GM18868 (cell line): ENCODE results near the gene AKR1A1.
"Not testable (repeated sequence)": the region's sequence is repeated elsewhere in the genome, so short reads cannot be mapped to it uniquely, and the experiment has no call there.

Experiments used
- ATAC-seq: cut with Tn5 transposase; IDR thresholded peaks from one replicate; pipeline ENCODE4 v1.9.1; 2021; ENCODE audit warnings: mild to moderate bottlenecking, moderate library complexity; ENCODE audit not compliant: unreplicated experiment

AKR1A1 gene

GRCh38 chr1:45550401-45551351, at the start of gene AKR1A1:
TSS of gene AKR1A1 (plus strand) at chr1:45550826. CDS start at chr1:45561795, 10,969 bp downstream.
- peak; percentile 83 for ATAC-seq

- no peak for ATAC-seq
These were observed 49.1 kb upstream of the AKR1A1 start for GRCh38 chr1:45501505-45501859.

- no peak for ATAC-seq
These were observed 46.9 kb upstream of the AKR1A1 start for GRCh38 chr1:45503462-45504360.

GRCh38 chr1:45507195-45507594, 43.4 kb upstream of the AKR1A1 start:
- no peak for ATAC-seq

- ATAC-seq, result no peak
These were observed 42.7 kb upstream of the AKR1A1 start for GRCh38 chr1:45507893-45508292.

- ATAC-seq, result no peak
These were observed 42.1 kb upstream of the AKR1A1 start for GRCh38 chr1:45508295-45509151.

- ATAC-seq, result no peak
These were observed 40.3 kb upstream of the AKR1A1 start for GRCh38 chr1:45510036-45510971.

GRCh38 chr1:45510972-45511527, 39.6 kb upstream of the AKR1A1 start:
- no peak for ATAC-seq

GRCh38 chr1:45512641-45513054, 38.0 kb upstream of the AKR1A1 start:
- no peak for ATAC-seq

GRCh38 chr1:45513532-45514260, 36.9 kb upstream of the AKR1A1 start:
- not testable (repeated sequence) for ATAC-seq

- no peak for ATAC-seq
These were observed 34.6 kb upstream of the AKR1A1 start for GRCh38 chr1:45516036-45516435.

GRCh38 chr1:45516465-45516864, 34.2 kb upstream of the AKR1A1 start:
- no peak for ATAC-seq

- ATAC-seq, result not testable (repeated sequence)
These were observed 32.3 kb upstream of the AKR1A1 start for GRCh38 chr1:45518366-45518765.

- ATAC-seq, result no peak
These were observed 31.7 kb upstream of the AKR1A1 start for GRCh38 chr1:45518910-45519309.

GRCh38 chr1:45519774-45520173, 30.9 kb upstream of the AKR1A1 start:
- not testable (repeated sequence) for ATAC-seq

- peak; percentile 76 for ATAC-seq
These were observed 29.0 kb upstream of the AKR1A1 start, which contains the start of gene PRDX1 for GRCh38 chr1:45521413-45522323. TSS of gene PRDX1 (minus strand) at chr1:45521884. CDS start at chr1:45519043, 2,841 bp downstream.

GRCh38 chr1:45522324-45523104, 28.1 kb upstream of the AKR1A1 start:
- no peak for ATAC-seq
